Testis (tissue), 2 donors: ENCODE results near the gene PDE12.

ENCODE experiments used
- CTCF ChIP-seq, 3 experiments: fragments of 450-650 bp in 2 of 3; fragments of 200-600 bp in 1 of 3; sonication (generic) in 1 of 3; IDR thresholded peaks; one replicate each; pipeline ENCODE4 v1.5.1; 2016 to 2019; ENCODE audit warnings: antibody characterized with exemption in 3 of 3, mild to moderate bottlenecking in 2 of 3, moderate library complexity in 1 of 3
- POLR2A ChIP-seq: fragments of 450-650 bp; IDR thresholded peaks from one replicate; pipeline ENCODE4 v1.6.1; 2017; ENCODE audit warnings: antibody characterized with exemption, mild to moderate bottlenecking, moderate library complexity

GRCh38 chr3:57555738-57556458 lies at the start of gene PDE12:
- TF ChIP-seq CTCF (IDR thresholded peaks at IDR 0.05) (no peak), POLR2A (no peak)
